HepG2 (cell line): ENCODE data around the gene CD1C. TPM values are rescaled to one million over a fixed set of nuclear protein-coding genes. Genes with fewer than 3 reads are reported as not detected.

Experiments
- ATAC-seq: fragments of 200-7000 bp; cut with Tn5 transposase; 3 replicates; pipeline ENCODE4 v1.9.1; 2020; ENCODE audit warnings: mild to moderate bottlenecking, moderate library complexity
- BruUV-seq: library from RNA; stranded (reverse); fragments of 400-500 nt; replicated peaks from 2 replicates; lab custom pipeline; 2021; lab: Mats Ljungman, UMichigan
- CTCF ChIA-PET: fragments of 300-600 bp; formaldehyde crosslinking; extraction: SDS; loops from one replicate; lab custom pipeline; 2021; ENCODE audit warnings: low total read pairs, inconsistent platforms, low intra/inter-chr PET ratio; lab: Yijun Ruan, JAX
- POLR2A ChIA-PET: fragments of 350-600 bp; sonication (Branson Sonifier 250); formaldehyde crosslinking; loops from one replicate; lab custom pipeline; 2020; ENCODE audit warnings: antibody characterized with exemption, inconsistent platforms; lab: Yijun Ruan, JAX
- DNase-seq: peaks from one replicate; pipeline ENCODE4 v3.0.0-alpha.2; 2015; ENCODE audit warnings: low spot score
- FAIRE-seq: peaks from 3 replicates; lab custom pipeline; 2011; peaks lifted over from hg19 to GRCh38; lab: Jason Lieb, UNC
- H2AFZ ChIP-seq: one replicate; pipeline ENCODE4 v1.6.1; 2011; ENCODE audit warnings: low read length, inconsistent platforms
- H3K27ac ChIP-seq: fragments of 300-600 bp; 3 replicates; pipeline ENCODE4 v1.8.0; 2011; ENCODE audit warnings: mixed run types, mild to moderate bottlenecking, mixed read lengths, low read length, inconsistent platforms; ENCODE audit not compliant: insufficient read depth; ENCODE audit errors: extremely low read length
- H3K27me3 ChIP-seq, 2 experiments: fragments of 200-600 bp in 1 of 2; 2 replicates in 1 of 2; 3 replicates in 1 of 2; pipeline versions ENCODE4 v1.6.0 to v1.8.0; 2011; ENCODE audit warnings: low read length in 2 of 2, mild to moderate bottlenecking in 2 of 2, moderate library complexity in 2 of 2, inconsistent platforms in 1 of 2; ENCODE audit not compliant: insufficient read depth in 2 of 2, control insufficient read depth in 1 of 2
- H3K36me3 ChIP-seq, 2 experiments: fragments of 200-600 bp in 1 of 2; replicated peaks in 1 of 2; 2 replicates in 1 of 2; 3 replicates in 1 of 2; pipeline versions ENCODE4 v1.5.1 to v1.8.0; 2011; ENCODE audit warnings: low read length in 2 of 2, inconsistent platforms in 1 of 2; ENCODE audit not compliant: insufficient read depth in 2 of 2, control insufficient read depth in 1 of 2
- H3K4me1 ChIP-seq: 2 replicates; pipeline ENCODE4 v1.5.1; 2012; ENCODE audit warnings: low read length, inconsistent platforms; ENCODE audit not compliant: insufficient read depth
- H3K4me2 ChIP-seq: 2 replicates; pipeline ENCODE4 v1.6.0; 2011; ENCODE audit warnings: low read depth, low read length, inconsistent platforms
- H3K4me3 ChIP-seq, 3 experiments: fragments of 200-600 bp in 1 of 3; sonication (generic), shearing (Covaris generic) in 1 of 3; replicated peaks in 1 of 3; 2 replicates each; pipeline ENCODE4 v1.5.1; 2011 to 2016; ENCODE audit warnings: low read length in 3 of 3, inconsistent platforms in 2 of 3, low read depth in 2 of 3, mild to moderate bottlenecking in 2 of 3, control low read depth in 1 of 3, mixed read lengths in 1 of 3; ENCODE audit not compliant: insufficient read depth in 1 of 3
- H3K79me2 ChIP-seq: one replicate; pipeline ENCODE4 v1.6.1; 2011; ENCODE audit warnings: low read length, inconsistent platforms; ENCODE audit not compliant: insufficient read depth
- H3K9ac ChIP-seq: 2 replicates; pipeline ENCODE4 v1.6.0; 2011; ENCODE audit warnings: mild to moderate bottlenecking, low read depth, low read length, inconsistent platforms; ENCODE audit not compliant: insufficient read depth
- H3K9me3 ChIP-seq: 2 replicates; pipeline ENCODE4 v1.5.1; 2012; ENCODE audit warnings: mild to moderate bottlenecking, low read length
- H4K20me1 ChIP-seq: 2 replicates; pipeline ENCODE4 v1.6.0; 2011; ENCODE audit warnings: inconsistent platforms, mild to moderate bottlenecking, low read length, moderate library complexity; ENCODE audit not compliant: insufficient read depth
- FOXP1 ChIP-seq, 2 experiments: fragments of 450-650 bp in 1 of 2; IDR thresholded peaks; 2 replicates each; pipeline ENCODE4 v1.6.1; 2017 to 2018; ENCODE audit warnings: antibody characterized with exemption in 1 of 2
- HBP1 ChIP-seq: IDR thresholded peaks from 2 replicates; pipeline ENCODE4 v1.6.1; 2016; ENCODE audit warnings: low read depth, control low read depth
- REST ChIP-seq, 2 experiments: IDR thresholded peaks; 2 replicates each; pipeline ENCODE4 v1.6.1; 2011 to 2012; ENCODE audit warnings: low read length in 2 of 2, borderline replicate concordance in 1 of 2, low read depth in 1 of 2, mild to moderate bottlenecking in 1 of 2, moderate library complexity in 1 of 2
- SMARCC2 ChIP-seq: fragments of 450-650 bp; IDR thresholded peaks from 2 replicates; pipeline ENCODE4 v1.6.1; 2017; ENCODE audit warnings: antibody characterized with exemption, mild to moderate bottlenecking
- SOX13 ChIP-seq, 3 experiments: fragments of 450-650 bp in 1 of 3; sonication (generic) in 1 of 3; formaldehyde crosslinking in 1 of 3; IDR thresholded peaks in 2 of 3; conservative IDR thresholded peaks in 1 of 3; 2 replicates each; pipeline versions ENCODE4 v1.5.0 to v1.6.1; 2016 to 2020; ENCODE audit warnings: antibody characterized with exemption in 1 of 3, mild to moderate bottlenecking in 1 of 3, missing compliant biosample characterization in 1 of 3, missing genetic modification reagents in 1 of 3, moderate library complexity in 1 of 3
- STAG1 ChIP-seq: sonication (generic); formaldehyde crosslinking; IDR thresholded peaks from 2 replicates; pipeline ENCODE4 v1.4.0; 2020; ENCODE audit warnings: missing genetic modification reagents
- TFAP4 ChIP-seq: sonication (generic); IDR thresholded peaks from 2 replicates; pipeline ENCODE4 v1.6.1; 2016; ENCODE audit warnings: low read depth, borderline replicate concordance
- ZNF383 ChIP-seq: sonication (generic); formaldehyde crosslinking; IDR thresholded peaks from 2 replicates; pipeline ENCODE4 v1.4.0; 2020; ENCODE audit warnings: missing genetic modification reagents, mild to moderate bottlenecking, borderline replicate concordance
- ZNF484 ChIP-seq: sonication (generic); formaldehyde crosslinking; IDR thresholded peaks from 2 replicates; pipeline ENCODE4 v1.5.1; 2020; ENCODE audit warnings: mild to moderate bottlenecking, low read depth, missing genetic modification reagents, borderline replicate concordance
- ZNF589 ChIP-seq: sonication (generic); formaldehyde crosslinking; conservative IDR thresholded peaks from 2 replicates; pipeline ENCODE4 v1.8.0; 2022; ENCODE audit warnings: mild to moderate bottlenecking, moderate library complexity, missing genetic modification reagents
- ZNF605 ChIP-seq: sonication (generic); formaldehyde crosslinking; IDR thresholded peaks from 2 replicates; pipeline ENCODE4 v1.8.0; 2022; ENCODE audit warnings: mild to moderate bottlenecking, missing genetic modification reagents
- ZNF790 ChIP-seq: sonication (generic); formaldehyde crosslinking; IDR thresholded peaks from 2 replicates; pipeline ENCODE4 v1.8.0; 2022; ENCODE audit warnings: missing genetic modification reagents, mild to moderate bottlenecking, borderline replicate concordance
- WGBS: methylation state at CpG from one replicate; pipeline ENCODE4 v1.1.6; 2017; ENCODE audit warnings: low lambda C conversion rate; 5-methylcytosine and 5-hydroxymethylcytosine counted together
- in situ Hi-C: cut with HindIII; loops from 2 replicates; pipeline ENCODE4 v1.10.0; 2017; ENCODE audit warnings: low pct_unique_long_range_greater_than_20kb; ENCODE audit not compliant: extremely low pct_ligation_motif_present
- intact Hi-C: fragments of 100-400 bp; cut with micrococcal nuclease; formaldehyde crosslinking; loops from one replicate; pipeline ENCODE4 v1.10.0; 2022; ENCODE audit not compliant: unreplicated experiment
- polyA plus RNA-seq, 8 experiments: library from polyadenylated mRNA; depleted of rRNA in 3 of 8; stranded (reverse) in 7 of 8; unstranded in 1 of 8; fragments of >200 nt; fragmentation: Illumina TruSeq in 4 of 8; extraction: Trizol in 4 of 8; gene quantifications; 2 replicates each; pipeline versions ENCODE4 v1.2.1 to v1.2.3, GENCODE V29; 2011 to 2016; ENCODE audit warnings: low read depth in 4 of 8, missing spikeins in 1 of 8, mixed read lengths in 1 of 8; ENCODE audit not compliant: insufficient read depth in 1 of 8
- total RNA-seq, 5 experiments: library from RNA; depleted of rRNA; stranded (reverse); fragments of >200 nt; fragmentation: Illumina TruSeq; extraction: Trizol; gene quantifications; 2 replicates each; pipeline ENCODE4 v1.2.3, GENCODE V29; 2016; ENCODE audit warnings: low read depth in 1 of 5

The CD1C gene
- total and polyA plus RNA-seq, 2 of the 13 experiments (the other 11 are each of a cell fraction or from before 2014, with no cell fraction given) = not detected

GRCh38 chr1:158295791-158296190 is 6.1 kb downstream of the CD1C start:
- H2AFZ ChIP-seq = no peak overlapping the region
- H3K9me3 ChIP-seq = peaks cover 76% of the 10 kb centered on the region
- no peaks in the 10 kb centered on the region for H3K27me3 ChIP-seq
- in situ Hi-C loops = no loop called here
- ATAC-seq (no peak), DNase-seq (no peak)
- no peaks in the 10 kb centered on the region for H3K79me2 ChIP-seq
- no peaks in the 10 kb centered on the region for H3K36me3 ChIP-seq
- H3K27ac ChIP-seq = no peak overlapping the region
- BruUV-seq = no TSS peak
- TF ChIP-seq ZNF605 (CRISPR knock-in tag) (no peak), TFAP4 (no peak), ZNF484 (CRISPR knock-in tag) (no peak), ZNF790 (CRISPR knock-in tag) (no peak)
- TF ChIP-seq, all 625 proteins: peak for 0
- no peak for FAIRE-seq
- intact Hi-C loops = no loop called here
- POLR2A ChIA-PET = no interaction called here
- H3K4me3 ChIP-seq = no peak overlapping the region
- H3K9ac ChIP-seq = no peak overlapping the region
- CTCF ChIA-PET = no interaction called here
- H3K4me1 ChIP-seq = no peaks in the 10 kb centered on the region
- H4K20me1 ChIP-seq = no peaks in the 10 kb centered on the region
- H3K4me2 ChIP-seq = no peak overlapping the region
- 0% methylated on average over 1 of the region's 2 CpGs for WGBS

- intact Hi-C loops (no loop called here), in situ Hi-C loops (no loop called here)
- no peak overlapping the region for H3K27ac ChIP-seq
- no peak for DNase-seq
- no peak for FAIRE-seq
- no peak overlapping the region for H3K9ac ChIP-seq
- no peak overlapping the region for H3K4me3 ChIP-seq
- no peaks in the 10 kb centered on the region for H3K36me3 ChIP-seq
- H4K20me1 ChIP-seq = no peaks in the 10 kb centered on the region
- H3K4me2 ChIP-seq = no peak overlapping the region
- H3K27me3 ChIP-seq = no peaks in the 10 kb centered on the region
- no peak for ATAC-seq
- H3K4me1 ChIP-seq = no peaks in the 10 kb centered on the region
- peaks cover 33% of the 10 kb centered on the region for H3K9me3 ChIP-seq
- POLR2A ChIA-PET = no interaction called here
- CTCF ChIA-PET = no interaction called here
- no peaks in the 10 kb centered on the region for H3K79me2 ChIP-seq
- BruUV-seq = no TSS peak
- H2AFZ ChIP-seq = no peak overlapping the region
- whole genome bisulfite sequencing = 6% methylated on average over 1 of the region's 1 CpG
- TF ChIP-seq FOXP1 (IDR thresholded peaks at IDR 0.05) = no peak
- no peak for TF ChIP-seq FOXP1 (CRISPR knock-in tag; IDR thresholded peaks at IDR 0.05)
- TF ChIP-seq ZNF589 = no peak
- TF ChIP-seq STAG1 (CRISPR knock-in tag) = no peak
- TF ChIP-seq HBP1 (CRISPR knock-in tag) = no peak
- TF ChIP-seq SOX13 (IDR thresholded peaks at IDR 0.05) = no peak
- TF ChIP-seq SOX13 (CRISPR knock-in tag; conservative IDR thresholded peaks at IDR 0.05 in 1 of 2, IDR thresholded peaks at IDR 0.05 in 1 of 2) = no peak
- TF ChIP-seq ZNF383 (CRISPR knock-in tag) = no peak
- TF ChIP-seq SMARCC2 = no peak
- TF ChIP-seq REST (IDR thresholded peaks at IDR 0.05; ENCODE audit: borderline replicate concordance in 1 of 2, low read depth in 1 of 2, low read length in 2 of 2) = no peak
These were observed 20.9 kb downstream of the CD1C start for GRCh38 chr1:158310623-158311022.
